Measurements from ENCODE around the gene PCBP1.

DNA sequence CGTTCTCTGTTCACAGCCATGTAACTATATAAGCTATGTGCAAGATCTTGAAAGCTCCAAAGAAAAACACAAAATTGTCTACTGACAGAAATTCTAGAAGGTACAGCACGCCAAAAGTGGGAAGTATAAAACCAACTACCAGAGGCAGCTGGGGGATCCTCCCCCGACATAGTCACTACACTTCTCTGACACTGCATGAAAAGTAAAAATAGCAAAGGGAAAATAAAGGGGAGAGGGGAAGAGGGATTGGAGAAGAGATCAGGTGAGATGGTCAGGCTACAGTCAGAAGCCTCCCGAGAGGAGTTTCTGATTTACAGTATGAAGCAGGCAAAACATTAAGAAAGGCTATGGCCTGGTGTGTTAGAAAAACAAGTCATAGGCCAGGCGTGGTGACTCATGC, 39.8 kb upstream of the PCBP1 start:
- TF ChIP-seq, protein P1, sequence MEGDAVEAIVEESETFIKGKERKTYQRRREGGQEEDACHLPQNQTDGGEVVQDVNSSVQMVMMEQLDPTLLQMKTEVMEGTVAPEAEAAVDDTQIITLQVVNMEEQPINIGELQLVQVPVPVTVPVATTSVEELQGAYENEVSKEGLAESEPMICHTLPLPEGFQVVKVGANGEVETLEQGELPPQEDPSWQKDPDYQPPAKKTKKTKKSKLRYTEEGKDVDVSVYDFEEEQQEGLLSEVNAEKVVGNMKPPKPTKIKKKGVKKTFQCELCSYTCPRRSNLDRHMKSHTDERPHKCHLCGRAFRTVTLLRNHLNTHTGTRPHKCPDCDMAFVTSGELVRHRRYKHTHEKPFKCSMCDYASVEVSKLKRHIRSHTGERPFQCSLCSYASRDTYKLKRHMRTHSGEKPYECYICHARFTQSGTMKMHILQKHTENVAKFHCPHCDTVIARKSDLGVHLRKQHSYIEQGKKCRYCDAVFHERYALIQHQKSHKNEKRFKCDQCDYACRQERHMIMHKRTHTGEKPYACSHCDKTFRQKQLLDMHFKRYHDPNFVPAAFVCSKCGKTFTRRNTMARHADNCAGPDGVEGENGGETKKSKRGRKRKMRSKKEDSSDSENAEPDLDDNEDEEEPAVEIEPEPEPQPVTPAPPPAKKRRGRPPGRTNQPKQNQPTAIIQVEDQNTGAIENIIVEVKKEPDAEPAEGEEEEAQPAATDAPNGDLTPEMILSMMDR (IDR thresholded peaks at IDR 0.05): no peak
- TF ChIP-seq POLR2A (IDR thresholded peaks at IDR 0.05): no peak

Data from adrenal gland (tissue), 5 donors.